Choroid plexus epithelial cell (primary cell): Measurements from ENCODE around the gene KCNT2.
A peak's percentile ranks its signal among the peaks of the same experiment; 100 is the strongest.

Experiments
- DNase-seq: peaks from one replicate; pipeline ENCODE4 v3.0.0-alpha.2; 2010; ENCODE audit warnings: low read depth
- H3K4me3 ChIP-seq: 2 replicates; pipeline ENCODE4 v1.5.1; 2011; ENCODE audit warnings: low read depth, mild to moderate bottlenecking, control low read depth, low read length, moderate library complexity
- TF ChIP-seq, protein P1 (sequence below): conservative IDR thresholded peaks from 2 replicates; pipeline ENCODE4 v1.5.1; 2011; ENCODE audit warnings: low read depth, mild to moderate bottlenecking, control low read depth, inconsistent platforms, low read length, moderate library complexity

KCNT2 gene

DNA sequence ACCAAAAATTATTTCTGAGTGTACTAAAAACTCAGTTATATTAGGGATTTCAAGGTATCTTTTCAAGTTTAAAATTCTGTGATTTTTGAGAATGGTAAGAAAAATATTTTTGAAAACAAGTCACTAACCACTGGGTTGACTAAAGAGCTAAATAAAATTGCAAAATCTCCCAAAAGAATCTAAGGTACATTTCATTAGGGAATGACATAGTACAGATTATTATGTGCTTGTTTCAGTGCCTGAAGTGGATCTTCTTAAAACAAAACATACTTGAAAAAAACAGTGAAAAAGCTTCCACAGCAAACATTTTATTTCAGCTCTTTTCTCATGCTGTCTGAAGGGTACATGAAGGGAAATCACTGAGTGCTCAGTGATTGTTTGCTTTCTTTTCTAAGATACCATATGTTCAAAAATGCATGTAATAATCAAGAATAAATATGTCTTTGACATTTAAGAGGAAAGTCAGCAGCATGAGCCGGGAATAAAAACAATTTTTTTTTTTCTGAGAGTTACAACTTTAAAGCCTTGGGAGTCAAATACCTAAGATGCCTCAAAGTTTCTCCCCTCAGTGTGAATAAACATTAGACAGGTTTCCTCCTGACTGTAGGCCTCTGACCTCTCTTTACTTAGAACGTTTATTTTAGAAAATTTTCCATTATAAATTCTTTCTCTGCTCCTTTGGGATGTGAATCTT, 200.7 kb downstream of the KCNT2 start:
- DNase-seq, result peak; percentile 94
- no peak overlapping the region for H3K4me3 ChIP-seq
- TF ChIP-seq, protein P1, sequence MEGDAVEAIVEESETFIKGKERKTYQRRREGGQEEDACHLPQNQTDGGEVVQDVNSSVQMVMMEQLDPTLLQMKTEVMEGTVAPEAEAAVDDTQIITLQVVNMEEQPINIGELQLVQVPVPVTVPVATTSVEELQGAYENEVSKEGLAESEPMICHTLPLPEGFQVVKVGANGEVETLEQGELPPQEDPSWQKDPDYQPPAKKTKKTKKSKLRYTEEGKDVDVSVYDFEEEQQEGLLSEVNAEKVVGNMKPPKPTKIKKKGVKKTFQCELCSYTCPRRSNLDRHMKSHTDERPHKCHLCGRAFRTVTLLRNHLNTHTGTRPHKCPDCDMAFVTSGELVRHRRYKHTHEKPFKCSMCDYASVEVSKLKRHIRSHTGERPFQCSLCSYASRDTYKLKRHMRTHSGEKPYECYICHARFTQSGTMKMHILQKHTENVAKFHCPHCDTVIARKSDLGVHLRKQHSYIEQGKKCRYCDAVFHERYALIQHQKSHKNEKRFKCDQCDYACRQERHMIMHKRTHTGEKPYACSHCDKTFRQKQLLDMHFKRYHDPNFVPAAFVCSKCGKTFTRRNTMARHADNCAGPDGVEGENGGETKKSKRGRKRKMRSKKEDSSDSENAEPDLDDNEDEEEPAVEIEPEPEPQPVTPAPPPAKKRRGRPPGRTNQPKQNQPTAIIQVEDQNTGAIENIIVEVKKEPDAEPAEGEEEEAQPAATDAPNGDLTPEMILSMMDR, result no peak

DNA sequence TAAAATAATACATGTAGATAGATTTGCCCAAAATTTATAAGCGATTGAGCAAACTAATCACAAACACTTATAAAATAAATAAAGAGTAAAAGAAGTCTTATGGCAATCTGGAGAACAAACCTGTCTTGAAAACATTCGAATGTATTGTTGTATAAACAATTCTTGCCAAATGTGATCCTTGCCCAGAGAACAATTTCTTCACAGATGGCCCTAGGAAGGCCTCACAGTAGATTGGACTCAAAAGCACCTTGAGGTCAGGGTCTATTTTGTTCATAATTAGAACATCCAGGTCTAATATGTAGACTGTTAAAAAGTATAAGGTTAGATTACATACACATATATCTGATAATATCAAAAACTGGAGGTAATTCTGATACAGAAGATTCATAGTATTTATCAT, 202.4 kb downstream of the KCNT2 start:
- H3K4me3 ChIP-seq, result no peak overlapping the region
- TF ChIP-seq, protein P1, result no peak
- peak; percentile 14 for DNase-seq

DNA sequence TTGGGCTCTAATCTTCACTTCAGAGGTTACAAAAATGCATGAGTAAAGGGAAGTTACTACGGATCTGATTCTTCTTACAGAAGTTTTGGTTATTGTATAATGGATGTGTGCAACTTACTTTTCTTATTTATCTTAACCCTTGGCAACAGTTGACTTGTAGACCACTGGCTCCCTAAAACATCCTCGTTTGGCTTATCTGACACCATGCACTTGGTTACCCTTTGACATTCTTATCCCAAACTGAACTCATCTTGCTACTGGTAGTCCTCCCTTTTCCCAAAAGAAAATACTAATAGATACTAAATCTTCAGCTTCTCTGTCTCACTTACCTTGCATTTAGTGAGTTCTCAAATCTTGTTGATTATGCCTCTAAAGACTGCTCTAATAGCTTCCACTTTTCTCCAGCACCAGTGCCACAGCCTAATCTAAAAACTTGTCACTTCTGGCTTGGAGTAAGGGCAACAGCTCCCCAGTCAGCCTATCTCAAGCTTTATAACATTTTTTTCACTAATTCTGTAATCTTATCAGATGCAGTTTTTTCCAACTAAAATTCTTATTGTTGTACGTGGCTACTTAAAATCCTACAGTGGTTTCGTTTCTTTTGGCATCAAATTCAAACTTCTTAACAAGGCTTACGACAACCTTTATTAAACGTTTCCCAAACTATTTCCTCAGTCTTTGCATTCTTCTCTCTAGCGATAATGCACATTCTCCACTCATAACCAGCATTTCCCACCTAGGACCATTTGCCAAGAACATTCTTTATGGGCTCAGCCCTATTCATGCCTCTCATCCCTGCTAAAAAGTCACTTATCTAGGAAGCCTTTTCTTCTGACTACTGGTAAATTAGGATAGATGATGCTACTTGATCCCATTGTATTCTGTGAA, 204.2 kb downstream of the KCNT2 start:
- TF ChIP-seq, protein P1, result no peak
- H3K4me3 ChIP-seq, result peak overlapping the region; percentile 15
- DNase-seq, result peak; percentile 95

DNA sequence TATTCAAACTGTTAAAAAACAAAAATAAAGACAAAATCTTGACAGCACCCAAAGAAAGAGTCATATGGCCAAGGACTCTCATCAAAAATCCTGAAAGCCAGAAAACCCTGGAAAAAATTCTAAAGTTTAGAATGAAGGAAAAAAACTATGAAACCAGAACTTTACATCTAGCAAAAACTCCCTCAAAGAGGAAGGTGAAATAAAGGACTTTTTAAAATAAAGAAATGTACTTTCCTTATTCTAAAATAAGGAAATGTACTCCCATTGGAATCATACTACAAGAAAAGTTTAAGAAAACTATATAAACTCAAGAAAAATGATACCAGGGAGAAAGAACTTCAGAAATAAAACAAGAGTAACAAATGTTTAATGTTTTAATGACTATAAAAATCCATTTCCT, 206.3 kb downstream of the KCNT2 start:
- no peak overlapping the region for H3K4me3 ChIP-seq
- no peak for DNase-seq
- TF ChIP-seq, protein P1, result no peak

DNA sequence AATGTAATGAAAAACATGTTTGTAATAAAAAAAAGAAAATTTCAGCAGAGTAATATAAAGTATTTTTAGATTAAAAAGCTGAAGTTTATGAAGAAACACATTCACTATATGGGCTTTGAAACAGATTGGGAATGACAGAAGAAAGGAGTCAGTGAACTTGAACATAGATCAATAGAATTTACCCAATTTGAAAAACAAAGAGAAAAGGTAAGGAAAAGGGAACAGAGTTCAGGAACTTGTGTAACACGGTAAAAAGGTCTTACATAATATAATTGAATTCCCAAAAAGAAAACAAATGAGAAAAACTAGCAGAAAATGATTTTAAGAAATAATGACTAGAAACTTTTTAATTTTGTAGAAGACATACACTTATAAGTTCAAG, 206.8 kb downstream of the KCNT2 start:
- H3K4me3 ChIP-seq, result no peak overlapping the region
- TF ChIP-seq, protein P1, result no peak
- DNase-seq, result no peak

DNA sequence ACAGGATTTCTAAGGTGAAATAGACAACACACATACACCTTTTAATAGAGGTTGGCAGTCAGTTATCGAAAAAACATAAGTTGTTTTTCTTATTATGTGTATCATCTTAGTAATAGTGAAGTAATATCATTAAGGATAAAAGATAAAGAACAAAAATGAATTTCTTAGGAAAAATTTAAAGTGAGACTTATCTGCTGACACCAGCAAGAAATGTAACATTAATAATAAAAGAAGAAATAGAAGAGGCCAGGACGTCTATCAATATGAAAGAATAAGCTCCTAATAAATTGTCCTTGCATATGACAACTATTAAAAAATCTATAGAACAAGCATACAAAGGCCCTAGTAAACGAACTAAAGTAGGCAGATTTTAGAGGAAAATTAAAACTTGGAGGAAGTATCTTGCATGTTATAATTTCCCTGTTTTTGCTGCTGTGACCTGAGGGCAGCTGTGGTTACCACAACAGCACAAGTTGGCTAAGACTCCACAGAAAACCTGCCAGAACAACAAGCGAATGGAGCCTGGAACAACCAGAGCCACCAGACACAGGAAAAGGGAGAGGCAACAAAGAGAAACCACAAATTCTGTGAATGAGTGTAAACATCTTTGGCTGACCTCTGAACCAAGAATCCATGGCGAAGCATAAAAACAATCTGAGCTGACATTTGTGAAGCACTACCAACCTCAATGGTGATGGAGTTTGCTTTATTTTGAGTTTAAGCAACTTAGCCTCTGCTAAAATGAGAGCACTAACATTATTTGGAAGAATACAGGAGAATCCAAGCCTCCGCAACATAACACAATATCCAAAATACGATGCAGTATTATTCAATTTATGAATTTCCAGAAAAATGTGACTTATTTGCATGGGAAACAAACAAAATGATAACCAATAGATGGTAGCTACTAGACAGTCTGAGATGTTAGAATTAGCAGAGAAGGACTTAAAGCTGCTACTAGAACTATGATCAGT, 207.5 kb downstream of the KCNT2 start:
- DNase-seq, result peak; percentile 98
- no peak overlapping the region for H3K4me3 ChIP-seq
- TF ChIP-seq, protein P1, result no peak
